Eye (tissue), 1 donor: ENCODE measurements around the gene ZHX3.

Experiments used
- DNase-seq: peaks from one replicate; pipeline ENCODE4 v3.0.0-alpha.2; 2015

Gene ZHX3

DNA sequence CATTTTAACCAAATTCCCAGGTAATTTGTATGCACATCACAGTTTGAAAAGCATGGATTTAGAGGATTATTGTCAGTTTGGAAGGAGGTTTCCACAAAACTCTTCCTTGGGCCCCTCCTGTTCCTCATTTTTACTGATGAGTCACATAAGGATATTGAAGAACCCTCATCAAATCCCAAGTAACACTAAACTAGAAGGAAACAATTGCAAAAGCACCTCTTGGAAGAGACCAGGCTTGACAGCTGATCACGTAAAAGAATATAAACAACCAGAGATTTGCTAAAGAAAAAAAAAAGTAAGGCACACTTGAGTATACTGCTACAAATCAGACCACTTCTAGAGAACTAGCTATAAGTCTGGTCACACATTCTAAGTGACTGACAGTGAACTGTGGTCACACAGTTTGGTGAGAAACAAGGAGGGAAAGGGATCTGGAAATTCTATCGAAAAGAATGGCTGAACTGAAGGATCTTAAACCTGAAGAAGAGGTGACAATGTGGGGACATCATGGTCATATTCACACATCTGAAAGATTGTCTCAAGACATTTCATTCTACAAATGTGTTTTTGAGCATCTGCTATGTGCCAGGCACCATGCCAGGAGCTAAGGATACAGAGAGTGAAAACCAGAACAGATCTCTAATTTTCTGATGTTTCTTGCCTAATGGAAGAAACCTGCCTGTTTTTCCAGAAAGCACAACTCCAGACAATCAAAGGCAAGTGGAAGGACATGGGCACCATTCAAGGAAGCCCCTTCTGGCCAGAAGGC, 24.1 kb downstream of the ZHX3 start:
- no peak for DNase-seq

DNA sequence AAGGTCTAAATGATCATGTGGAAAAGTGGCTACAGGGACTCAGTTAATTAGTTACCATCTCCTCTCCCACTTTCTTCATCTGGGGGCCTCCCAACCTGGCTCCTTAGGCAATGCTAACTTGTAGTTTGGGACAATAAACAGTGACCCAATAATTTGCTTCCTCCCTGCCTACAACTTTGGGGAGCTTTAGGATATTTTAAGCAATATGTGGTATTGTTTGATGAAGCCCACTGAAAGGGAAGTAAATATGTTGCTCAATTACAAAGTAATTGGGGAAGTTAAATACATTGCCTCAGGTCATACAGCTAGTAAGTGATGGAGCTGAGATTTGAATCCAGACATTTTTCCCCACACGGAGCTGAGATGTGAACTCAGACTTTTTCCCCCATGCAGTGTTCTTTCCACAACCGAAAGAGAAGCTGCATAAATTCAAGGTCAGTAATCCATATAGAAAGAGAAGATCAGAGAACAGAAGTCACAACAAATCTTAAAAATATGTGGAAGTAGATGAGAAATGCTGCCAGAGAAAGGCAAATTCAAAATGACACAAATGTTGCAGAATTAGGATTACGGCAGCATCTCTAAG, 26.6 kb downstream of the ZHX3 start:
- no peak for DNase-seq

DNA sequence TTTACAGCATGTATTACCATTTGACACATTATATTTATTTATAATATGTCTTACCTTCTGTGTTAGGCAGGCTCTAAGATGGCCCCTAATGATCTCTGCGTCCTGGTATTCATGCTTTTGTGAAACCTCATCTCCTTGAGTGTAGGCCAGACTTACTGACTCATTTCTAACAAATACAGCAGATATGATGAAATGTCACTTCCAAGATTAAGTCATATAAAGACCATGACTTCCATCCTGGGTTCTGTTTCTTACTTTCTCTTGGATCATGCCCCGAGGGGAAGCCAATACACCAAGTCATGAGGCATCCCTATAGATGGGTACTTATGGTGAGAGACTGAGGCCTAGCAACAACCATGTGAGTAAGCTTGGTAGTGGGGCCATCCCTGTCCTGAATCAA, 30.2 kb downstream of the ZHX3 start:
- no peak for DNase-seq

DNA sequence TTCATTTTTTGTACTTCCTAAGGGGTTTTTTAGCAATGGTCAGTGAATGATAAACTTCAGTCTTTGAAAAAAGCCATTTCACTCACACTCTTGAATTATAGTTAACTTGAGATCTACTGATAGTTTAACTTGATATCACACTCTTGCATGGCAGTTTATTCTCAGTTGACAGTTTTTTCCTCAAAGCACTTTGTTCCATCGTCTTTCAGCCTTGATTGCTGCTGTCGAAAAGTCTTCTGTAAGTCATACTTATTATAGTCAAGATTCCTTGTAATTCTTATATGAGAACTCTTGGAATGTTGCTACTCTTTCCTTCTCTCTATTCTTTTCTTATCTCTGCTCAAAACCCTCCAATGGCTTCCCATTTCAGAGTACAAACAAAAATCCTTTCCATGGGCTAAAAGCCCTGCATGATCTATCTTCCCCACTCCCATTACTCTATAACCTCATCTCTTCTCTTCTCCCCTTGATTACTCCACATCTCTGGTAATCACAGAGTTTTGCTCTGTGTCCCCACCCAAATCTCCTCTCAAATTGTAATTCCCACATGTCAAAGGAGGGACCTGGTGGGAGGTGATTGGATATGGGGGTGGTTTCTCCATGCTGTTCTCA, 31.2 kb downstream of the ZHX3 start:
- no peak for DNase-seq

DNA sequence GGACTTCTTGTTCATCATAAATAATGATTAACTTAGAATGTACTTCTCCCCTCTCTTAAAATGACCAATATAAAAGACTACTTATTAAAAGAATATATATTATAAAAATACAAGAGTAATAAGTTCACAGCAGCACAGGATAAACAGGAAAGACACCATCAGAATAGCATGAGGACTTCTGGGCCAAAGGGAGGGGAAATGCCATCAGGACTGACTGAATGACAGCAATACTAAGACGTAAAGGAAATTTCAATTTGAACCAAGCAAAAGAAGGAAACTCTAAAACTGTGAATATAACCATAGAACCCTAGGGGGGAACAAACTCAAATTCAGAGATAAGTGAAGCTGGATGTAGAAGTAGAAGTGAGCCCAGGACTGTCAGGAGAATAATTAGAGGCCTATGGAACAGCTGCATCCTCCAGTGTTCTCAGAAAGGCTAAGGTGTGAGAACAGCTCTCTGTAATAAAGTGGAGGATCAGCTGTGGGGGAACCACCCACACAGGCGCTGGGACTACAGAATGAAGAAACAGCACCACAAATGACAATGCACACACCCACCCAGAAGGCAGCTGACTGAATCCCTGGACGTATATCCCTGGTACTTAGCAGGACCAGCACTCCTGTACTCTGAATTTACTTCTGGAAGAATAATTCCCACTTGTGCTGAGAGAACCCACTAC, 37.8 kb downstream of the ZHX3 start:
- DNase-seq = no peak

DNA sequence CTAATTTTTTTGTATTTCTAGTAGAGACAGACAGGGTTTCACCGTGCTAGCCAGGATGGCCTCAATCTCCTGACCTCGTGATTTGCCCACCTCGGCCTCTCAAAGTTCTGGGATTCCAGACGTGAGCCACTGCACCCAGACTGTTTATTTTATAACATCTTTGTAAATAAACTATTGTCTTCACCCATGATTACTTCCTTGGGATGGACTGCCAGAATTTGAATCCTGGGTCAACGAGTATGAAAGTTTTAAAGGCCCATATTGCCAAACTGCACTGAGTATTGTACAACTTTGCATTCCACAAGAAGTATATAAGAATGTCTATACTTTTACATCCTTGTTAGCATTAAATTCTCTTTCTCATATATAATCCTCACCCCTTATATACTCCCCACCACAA, 38.6 kb downstream of the ZHX3 start:
- DNase-seq = no peak

DNA sequence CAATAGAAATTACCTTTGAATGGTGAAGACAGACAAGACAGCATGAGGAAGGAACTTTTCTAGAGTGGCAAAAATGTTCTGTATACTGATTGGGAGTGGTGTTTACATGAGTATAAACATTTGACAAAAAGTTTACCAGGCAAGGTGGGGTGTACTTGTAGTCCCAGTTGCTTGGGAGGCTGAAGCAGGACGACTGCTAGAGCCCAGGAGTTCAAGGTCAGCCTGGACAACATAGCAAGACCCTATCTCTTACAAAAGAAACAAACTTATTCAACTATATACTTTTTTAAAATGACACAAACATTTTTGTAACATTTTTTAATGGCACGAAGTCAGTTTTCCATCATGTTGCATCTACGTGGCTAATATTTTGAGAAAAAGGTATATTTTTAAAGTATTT, 40.5 kb downstream of the ZHX3 start:
- DNase-seq = no peak

DNA sequence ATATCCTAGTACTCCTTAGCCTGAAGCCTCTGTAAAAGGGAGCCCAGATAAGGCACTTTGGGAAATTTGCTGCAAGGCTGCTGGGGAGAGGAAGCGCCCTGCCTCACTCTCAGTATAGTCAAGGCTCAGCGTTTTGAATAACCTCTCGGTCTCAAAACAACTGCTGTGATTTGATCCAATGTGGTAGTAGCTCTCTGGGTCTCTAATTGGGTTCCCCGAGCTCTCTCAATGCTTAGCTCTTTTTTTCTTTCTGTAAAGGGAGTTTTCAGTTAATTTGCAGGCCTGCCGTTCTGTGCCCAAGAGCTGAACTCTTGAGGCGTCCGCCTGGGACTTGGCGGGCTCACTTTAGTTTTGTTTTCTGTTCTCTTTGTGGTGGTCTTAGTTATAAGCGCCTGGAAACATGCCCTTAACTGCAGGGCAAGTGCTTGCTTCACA, 41.2 kb downstream of the ZHX3 start:
- DNase-seq = peak; percentile 38

DNA sequence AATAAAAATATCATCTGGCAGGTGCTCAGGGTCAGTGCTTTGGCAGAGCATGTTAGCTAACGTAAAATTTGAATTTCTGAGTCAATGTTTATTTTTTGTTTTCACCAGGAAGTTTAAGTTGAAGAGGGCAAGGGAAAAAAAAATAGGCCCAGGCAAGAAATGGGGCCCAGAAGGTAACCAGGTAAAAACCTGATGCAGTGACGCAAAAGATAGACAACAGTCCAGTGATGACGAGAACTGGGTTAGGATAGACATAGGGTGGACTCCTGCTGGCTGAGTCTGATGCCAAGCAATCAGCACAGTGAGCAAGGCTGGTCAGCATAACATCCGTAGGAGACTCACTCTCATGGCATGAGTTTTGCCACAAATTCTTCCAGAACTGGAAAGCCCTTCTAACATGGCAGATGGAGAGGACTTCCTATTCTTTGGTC, 42.2 kb downstream of the ZHX3 start:
- no peak for DNase-seq

DNA sequence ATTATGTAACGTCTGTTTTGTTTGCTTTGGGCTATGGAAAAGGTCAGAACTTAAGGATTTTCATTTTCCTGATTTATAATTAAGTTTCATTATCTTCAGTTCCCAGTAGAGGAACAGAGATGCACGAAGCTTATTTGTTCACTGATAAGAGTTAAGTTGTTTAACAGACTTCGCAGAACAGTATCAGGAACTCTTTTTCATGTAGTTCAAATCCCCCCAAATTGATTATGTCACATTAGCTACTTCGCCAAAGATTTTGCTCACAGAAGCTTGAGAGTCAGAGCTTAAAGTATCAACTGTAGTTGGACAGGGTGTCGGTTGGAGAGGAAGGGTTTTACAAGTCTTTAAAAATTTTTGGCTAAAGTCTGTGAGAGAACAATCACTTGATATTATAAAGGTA, 43.4 kb downstream of the ZHX3 start:
- DNase-seq = peak; percentile 12

DNA sequence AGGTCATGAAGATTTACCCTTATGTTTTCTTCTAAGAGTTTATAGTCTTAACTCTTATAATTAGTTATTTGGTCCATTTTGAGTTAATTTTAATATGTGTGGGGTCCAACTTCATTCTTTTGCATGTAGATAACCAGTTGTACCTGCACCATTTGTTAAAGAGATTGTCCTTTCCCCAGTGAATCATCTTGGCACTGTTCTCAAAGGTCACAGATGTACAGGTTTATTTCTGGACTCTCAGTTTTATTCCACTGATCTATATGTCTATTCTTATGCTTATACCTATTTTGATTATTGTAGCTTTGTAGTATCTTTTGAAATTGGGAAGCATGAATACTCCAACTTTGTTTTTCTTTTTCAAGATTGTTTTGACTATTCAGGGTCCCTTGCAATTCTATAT, 44.1 kb downstream of the ZHX3 start:
- no peak for DNase-seq

DNA sequence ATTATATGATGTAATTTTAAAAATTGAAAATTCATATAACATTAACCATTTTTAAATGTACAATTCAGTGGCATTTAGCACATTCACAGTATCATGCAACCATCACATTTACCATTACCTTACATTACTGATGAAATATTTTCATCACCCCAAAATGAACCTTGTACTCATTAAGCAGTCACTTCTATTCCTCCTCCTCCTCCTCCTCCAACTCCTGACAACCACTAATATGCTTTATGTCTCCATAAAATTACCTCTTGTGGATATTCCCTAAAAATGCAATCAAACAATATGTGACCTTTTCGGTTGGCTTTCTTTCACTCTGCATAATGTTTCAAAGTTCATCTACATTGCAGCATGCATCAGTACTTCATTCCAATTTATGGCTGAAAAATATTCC, 45.2 kb downstream of the ZHX3 start:
- DNase-seq = no peak

DNA sequence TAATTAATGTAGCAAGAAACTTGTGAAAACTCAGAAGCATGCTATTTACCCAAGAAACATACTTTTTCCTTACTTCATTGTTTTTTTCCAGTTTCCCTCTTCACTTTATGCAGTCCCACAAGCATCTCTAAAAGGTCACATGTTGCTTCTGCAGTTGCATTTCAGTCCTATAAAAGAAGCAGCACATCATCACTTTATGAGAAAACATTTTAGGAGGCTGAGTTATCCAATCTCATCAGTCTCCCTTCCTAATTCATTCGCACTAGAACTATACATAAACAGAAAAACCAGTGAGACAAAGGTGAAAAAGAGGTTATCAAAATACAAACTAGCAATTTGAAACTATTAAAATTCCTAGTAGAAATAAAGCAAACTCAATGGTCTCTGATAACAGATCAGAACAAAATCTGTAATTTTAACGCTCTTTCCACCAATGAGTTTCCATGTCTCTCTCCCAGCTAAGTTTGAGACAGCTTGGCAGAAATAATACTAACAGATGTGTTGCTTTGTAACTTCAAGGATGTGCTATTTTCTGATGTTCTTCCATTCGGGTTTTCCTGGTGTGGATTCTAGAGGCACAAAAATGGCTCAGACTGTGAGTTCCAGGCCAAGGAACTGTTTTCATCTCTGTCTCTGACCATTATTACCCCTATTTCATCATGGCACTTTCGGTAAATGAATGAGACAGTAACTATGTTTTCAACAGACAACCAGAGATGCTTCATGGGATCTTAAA, 48.4 kb downstream of the ZHX3 start:
- DNase-seq = no peak

DNA sequence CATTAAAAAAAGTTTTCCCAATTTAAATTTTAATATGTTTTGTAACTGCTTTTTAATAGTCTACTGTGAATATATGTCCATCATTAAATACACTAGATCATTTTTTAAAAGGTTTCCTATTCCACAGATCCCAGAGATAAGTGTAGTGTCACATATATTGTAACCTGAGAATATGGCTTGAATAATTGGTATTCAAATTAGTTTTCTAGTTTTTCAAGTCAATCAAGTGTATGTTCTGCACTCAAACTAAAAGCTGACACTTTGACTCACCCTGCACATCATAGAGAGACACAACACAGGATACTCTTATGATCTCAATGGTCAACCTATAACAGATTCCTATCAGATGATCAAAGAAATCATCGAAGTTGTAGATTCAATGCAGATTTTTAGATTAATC, 49.1 kb downstream of the ZHX3 start:
- DNase-seq = no peak

DNA sequence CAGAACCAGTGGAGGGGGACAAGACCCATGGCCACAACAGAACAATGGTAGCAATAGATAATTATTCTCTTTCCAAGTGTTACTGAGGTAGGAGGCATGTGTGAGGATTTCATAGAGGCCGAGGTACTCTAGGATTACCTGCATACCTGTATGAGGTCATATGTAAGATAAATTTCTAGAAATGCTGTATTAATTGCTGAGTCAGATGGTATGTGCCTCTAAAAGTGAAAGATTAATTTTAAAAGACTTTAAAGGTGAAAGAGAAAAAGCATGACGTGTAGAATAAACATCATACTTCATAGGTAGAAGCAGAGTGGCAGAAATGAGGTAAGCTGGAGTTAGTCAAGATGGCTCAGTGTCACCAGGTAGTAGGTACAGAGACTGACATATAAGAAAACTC, 51.6 kb downstream of the ZHX3 start:
- no peak for DNase-seq

DNA sequence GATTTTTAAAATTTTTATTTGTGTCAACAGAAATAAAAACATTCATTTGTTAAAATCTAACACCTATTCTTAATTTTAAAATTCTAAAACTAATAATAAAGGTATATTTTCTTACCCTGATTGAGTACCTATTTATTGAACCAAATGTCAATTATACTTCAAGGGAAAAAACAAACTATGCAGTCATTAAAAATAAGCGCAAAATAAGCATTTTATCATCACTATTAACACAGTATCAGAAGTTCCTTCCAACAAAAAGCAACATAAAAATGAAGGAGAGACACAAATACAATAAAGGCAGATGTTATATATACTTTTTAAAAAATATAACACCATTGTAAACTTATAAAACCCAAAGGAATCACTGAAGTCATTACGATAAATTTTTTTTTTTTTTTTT, 52.7 kb downstream of the ZHX3 start:
- no peak for DNase-seq

DNA sequence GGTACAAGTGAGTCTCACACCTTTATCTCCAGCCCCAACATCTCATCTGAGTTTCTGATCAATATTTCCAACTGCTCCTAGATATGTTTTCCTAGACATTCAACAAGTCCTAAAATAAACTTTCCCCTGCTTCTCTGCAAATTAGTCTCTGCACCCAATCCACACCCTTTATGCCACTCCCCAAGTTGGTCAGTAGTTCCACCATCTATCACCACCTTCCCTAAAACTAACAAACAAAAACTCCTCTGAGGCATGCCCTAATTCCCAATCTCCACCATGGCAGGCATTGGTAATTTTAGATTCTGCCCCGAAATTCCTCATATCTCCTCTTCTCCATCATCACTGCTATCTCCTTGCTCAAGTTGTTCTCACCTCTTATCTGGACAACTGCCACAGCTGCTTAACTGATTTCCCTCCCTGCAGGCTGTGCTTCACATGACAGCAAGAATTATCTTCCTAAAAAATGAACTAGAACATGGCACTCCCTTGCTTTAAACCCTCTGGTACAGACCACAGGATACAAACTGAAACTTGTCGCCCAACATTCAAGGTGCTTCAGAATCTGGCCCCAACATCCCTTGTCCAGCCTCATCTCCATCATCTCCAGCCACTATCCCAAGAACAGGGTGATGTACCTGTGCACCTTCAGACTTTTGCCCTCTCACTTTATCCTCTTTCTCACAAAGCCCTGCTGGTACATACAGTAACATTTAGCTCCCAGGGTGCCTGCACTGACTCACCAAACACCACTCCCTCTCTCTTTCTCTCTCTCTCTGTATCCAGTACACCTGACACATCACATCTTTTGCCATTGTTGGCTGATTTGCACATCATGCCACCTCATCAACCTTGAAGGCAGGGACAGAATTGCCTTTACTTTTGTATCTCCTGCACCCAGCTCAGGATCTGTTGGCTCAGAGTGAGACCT, 55.5 kb downstream of the ZHX3 start:
- no peak for DNase-seq

DNA sequence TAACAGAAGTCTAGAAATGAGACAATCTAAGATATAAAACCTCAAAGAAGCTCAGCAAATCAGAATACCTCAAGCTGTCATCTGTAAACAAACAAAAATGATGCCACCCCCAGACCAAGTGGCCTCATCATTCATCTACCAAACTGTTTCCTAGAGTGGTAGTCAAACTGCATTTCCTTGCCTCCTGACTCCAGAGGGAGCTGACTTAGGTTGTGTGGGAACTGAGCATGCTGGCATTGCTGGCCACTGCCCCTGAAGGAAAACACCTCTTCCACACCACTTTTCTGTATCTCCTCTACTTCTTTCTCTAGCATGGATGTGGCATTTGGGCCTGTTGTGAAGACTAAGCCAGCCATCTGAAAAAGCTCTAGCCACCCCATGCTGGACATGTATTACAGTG, 56.3 kb downstream of the ZHX3 start:
- no peak for DNase-seq

DNA sequence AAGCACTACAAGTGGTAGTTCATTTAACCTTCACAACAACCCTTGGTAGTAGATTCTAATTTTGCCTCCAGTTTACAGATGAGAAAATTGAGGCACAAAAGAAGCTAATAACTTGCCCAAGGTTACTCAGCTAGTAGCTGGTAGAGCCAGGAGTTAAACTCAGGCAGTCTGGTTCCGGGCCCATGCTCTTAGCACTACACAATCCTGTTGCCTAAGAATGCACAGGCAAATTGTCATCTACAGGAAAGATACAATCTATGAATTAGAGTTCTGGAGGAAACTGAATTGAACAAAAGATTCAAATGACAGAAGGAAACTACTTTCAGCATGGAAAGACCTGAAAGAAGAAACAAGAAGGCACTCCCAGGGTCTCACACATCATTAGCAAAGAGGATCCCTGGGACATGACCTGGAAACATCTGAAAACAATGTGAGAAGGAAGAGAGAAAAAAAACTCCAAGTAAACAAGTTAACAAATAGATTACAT, 56.8 kb downstream of the ZHX3 start:
- no peak for DNase-seq

DNA sequence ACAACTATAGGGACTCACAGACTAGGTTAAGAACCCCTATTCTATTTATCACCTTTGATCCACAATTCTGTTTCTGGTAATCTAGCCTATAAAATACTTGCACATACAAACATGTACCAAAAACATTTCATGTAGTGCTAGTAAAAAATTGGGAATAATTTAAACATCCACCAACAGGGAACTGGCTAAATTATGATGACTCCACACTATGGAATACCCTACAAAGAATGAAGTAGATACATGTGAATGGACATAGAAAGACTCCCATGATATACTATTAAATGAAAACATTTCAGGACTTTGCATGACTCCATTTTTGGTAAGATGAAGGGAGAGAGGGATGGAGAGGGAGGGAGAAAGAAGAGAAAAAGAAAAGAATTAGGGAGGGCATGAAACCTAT, 58.2 kb downstream of the ZHX3 start:
- no peak for DNase-seq

DNA sequence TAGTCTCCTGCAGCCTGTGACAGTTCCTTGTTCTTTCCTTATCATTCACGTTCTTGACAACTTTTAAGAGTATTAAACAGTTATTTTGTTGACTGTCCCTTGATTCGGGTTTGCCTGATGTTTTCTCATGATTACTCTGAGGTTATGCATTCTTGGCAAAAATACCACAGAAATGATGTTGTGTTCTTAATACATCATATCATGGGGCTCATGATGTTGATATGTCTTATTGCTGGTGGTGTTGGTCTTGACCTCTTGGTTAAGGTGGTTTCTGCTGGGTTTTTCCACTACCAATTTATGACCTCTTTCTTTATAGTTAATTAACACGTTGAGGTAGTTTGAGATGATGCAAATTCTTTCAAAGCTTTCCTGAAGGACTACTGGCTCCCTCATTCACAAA, 59.1 kb downstream of the ZHX3 start:
- no peak for DNase-seq

DNA sequence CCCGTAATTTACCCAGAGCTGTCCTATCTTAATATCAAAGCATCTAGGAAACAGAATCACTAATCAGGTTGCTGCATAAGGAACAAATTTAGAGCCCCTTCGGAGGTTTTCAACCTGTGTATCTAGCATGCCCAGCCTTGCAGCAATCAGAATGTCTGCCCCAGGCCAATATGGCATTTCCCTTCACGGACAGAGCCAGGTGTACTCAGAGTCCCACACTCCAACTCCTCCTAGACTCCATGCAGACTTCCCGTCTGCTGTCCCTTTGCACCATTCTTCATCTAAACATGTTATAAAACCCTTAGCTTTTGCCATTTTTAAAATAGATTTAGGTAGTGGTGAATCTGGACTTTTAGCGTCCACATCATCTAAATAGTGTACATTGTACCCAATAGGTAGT, 61.0 kb downstream of the ZHX3 start:
- no peak for DNase-seq
